GM23338 (cell line): ENCODE results near the gene ELL3. TPM values are rescaled to one million over a fixed set of nuclear protein-coding genes. Genes with fewer than 3 reads are reported as not detected.

Experiments
- ATAC-seq: fragments of 200-7000 bp; cut with Tn5 transposase; 3 replicates; pipeline ENCODE4 v1.9.1; 2020
- DNase-seq: peaks from one replicate; pipeline ENCODE4 v3.0.0-alpha.2; 2015; ENCODE audit warnings: low spot score
- H2AFZ ChIP-seq: fragments of 200-600 bp; sonication (generic); 2 replicates; pipeline ENCODE4 v1.8.0; 2016; ENCODE audit warnings: antibody characterized with exemption, mild to moderate bottlenecking, moderate library complexity
- H3F3A ChIP-seq: fragments of 200-600 bp; sonication (generic); replicated peaks from 2 replicates; pipeline ENCODE4 v1.8.0; 2017; ENCODE audit warnings: antibody characterized with exemption, mixed run types, low read depth
- H3K27ac ChIP-seq: fragments of 200-600 bp; sonication (generic); 2 replicates; pipeline ENCODE4 v1.6.1; 2016; ENCODE audit warnings: low read depth
- H3K27me3 ChIP-seq: fragments of 200-600 bp; sonication (generic); 2 replicates; pipeline ENCODE4 v1.8.0; 2016; ENCODE audit warnings: mild to moderate bottlenecking, mixed run types, moderate library complexity; ENCODE audit not compliant: insufficient read depth
- H3K36me3 ChIP-seq: fragments of 200-600 bp; sonication (generic); 2 replicates; pipeline ENCODE4 v1.8.0; 2016; ENCODE audit warnings: mild to moderate bottlenecking; ENCODE audit not compliant: insufficient read depth
- H3K4me1 ChIP-seq: fragments of 200-600 bp; sonication (generic); 2 replicates; pipeline ENCODE4 v1.8.0; 2016; ENCODE audit warnings: mild to moderate bottlenecking, moderate library complexity; ENCODE audit not compliant: insufficient read depth
- H3K4me2 ChIP-seq: fragments of 200-600 bp; sonication (generic); 2 replicates; pipeline ENCODE4 v1.7.1; 2017; ENCODE audit warnings: mixed run types
- H3K4me3 ChIP-seq: fragments of 200-600 bp; sonication (generic); 2 replicates; pipeline ENCODE4 v1.6.1; 2016; ENCODE audit warnings: mixed run types
- H3K79me2 ChIP-seq: fragments of 200-600 bp; sonication (generic); replicated peaks from 2 replicates; pipeline ENCODE4 v1.8.0; 2017; ENCODE audit warnings: mild to moderate bottlenecking; ENCODE audit not compliant: insufficient read depth
- H3K9me2 ChIP-seq: fragments of 200-600 bp; sonication (generic); 2 replicates; pipeline ENCODE4 v1.8.0; 2017; ENCODE audit not compliant: insufficient read depth
- H4K20me1 ChIP-seq: fragments of 200-600 bp; sonication (generic); replicated peaks from 2 replicates; pipeline ENCODE4 v1.8.0; 2017; ENCODE audit warnings: mild to moderate bottlenecking; ENCODE audit not compliant: insufficient read depth
- H3K27ac Mint-ChIP-seq: 2 replicates; pipeline ENCODE4 v1.8.0; 2020; ENCODE audit warnings: inconsistent platforms, mild to moderate bottlenecking, moderate library complexity, mixed read lengths
- H3K27me3 Mint-ChIP-seq: 3 replicates; pipeline ENCODE4 v1.8.0; 2022; ENCODE audit warnings: low read depth, mild to moderate bottlenecking, moderate library complexity, mixed read lengths, inconsistent platforms; ENCODE audit not compliant: insufficient read depth, poor library complexity
- H3K36me3 Mint-ChIP-seq: 3 replicates; pipeline ENCODE4 v1.8.0; 2021; ENCODE audit warnings: low read depth, mild to moderate bottlenecking, inconsistent platforms, moderate library complexity, mixed read lengths
- H3K4me1 Mint-ChIP-seq: 3 replicates; pipeline ENCODE4 v1.8.0; 2020; ENCODE audit warnings: mild to moderate bottlenecking, inconsistent platforms, mixed read lengths
- H3K4me3 Mint-ChIP-seq: 3 replicates; pipeline ENCODE4 v1.8.0; 2021; ENCODE audit warnings: moderate library complexity, mild to moderate bottlenecking, inconsistent platforms, mixed read lengths
- H3K9me3 Mint-ChIP-seq: 3 replicates; pipeline ENCODE4 v1.8.0; 2020; ENCODE audit warnings: moderate library complexity, mild to moderate bottlenecking, inconsistent platforms, mixed read lengths
- CREB1 ChIP-seq: fragments of 250-450 bp; sonication (Bioruptor Pico); IDR thresholded peaks from 2 replicates; pipeline ENCODE4 v1.5.0; 2020; ENCODE audit warnings: low read depth, mild to moderate bottlenecking, moderate library complexity
- ETS1 ChIP-seq: IDR thresholded peaks from 2 replicates; pipeline ENCODE4 v1.6.1; 2016; ENCODE audit warnings: antibody characterized with exemption
- EZH2 ChIP-seq: fragments of 200-600 bp; sonication (generic); IDR thresholded peaks from one replicate; pipeline ENCODE4 v1.8.0; 2017; ENCODE audit warnings: antibody characterized with exemption, mild to moderate bottlenecking, low read depth; ENCODE audit not compliant: unreplicated experiment
- EZH2phosphoT487 ChIP-seq: fragments of 200-600 bp; sonication (generic); IDR thresholded peaks from one replicate; pipeline ENCODE4 v1.8.1; 2018; ENCODE audit warnings: antibody characterized with exemption; ENCODE audit not compliant: unreplicated experiment
- JUNB ChIP-seq: IDR thresholded peaks from one replicate; pipeline ENCODE4 v1.6.1; 2016; ENCODE audit warnings: antibody characterized with exemption; ENCODE audit not compliant: unreplicated experiment
- NANOG ChIP-seq: IDR thresholded peaks from 2 replicates; pipeline ENCODE4 v1.6.1; 2016; ENCODE audit warnings: antibody characterized with exemption, borderline replicate concordance
- REST ChIP-seq: IDR thresholded peaks from one replicate; pipeline ENCODE4 v1.6.1; 2018; ENCODE audit warnings: antibody characterized with exemption; ENCODE audit not compliant: unreplicated experiment
- STAT1 ChIP-seq: IDR thresholded peaks from one replicate; pipeline ENCODE4 v1.6.1; 2016; ENCODE audit warnings: antibody characterized with exemption; ENCODE audit not compliant: unreplicated experiment
- ZNF114 ChIP-seq: fragments of 250-450 bp; sonication (Bioruptor Pico); IDR thresholded peaks from 2 replicates; pipeline ENCODE4 v1.5.0; 2020; ENCODE audit warnings: mild to moderate bottlenecking, moderate library complexity
- ZNF331 ChIP-seq: fragments of 250-450 bp; sonication (Bioruptor Pico); IDR thresholded peaks from 2 replicates; pipeline ENCODE4 v1.5.0; 2020; ENCODE audit warnings: low read depth, mild to moderate bottlenecking, moderate library complexity
- polyA plus RNA-seq: library from polyadenylated mRNA; unstranded; fragments of >200 nt; fragmentation: Nextera tagmentation; extraction: Ambion mirVana; gene quantifications from 2 replicates; pipeline ENCODE4 v1.2.1, GENCODE V29; 2016
- total RNA-seq: library from RNA; depleted of rRNA; stranded (reverse); fragments of >200 nt; shearing (Covaris generic); gene quantifications from 2 replicates; pipeline ENCODE4 v1.2.3, GENCODE V29; 2014
- TF ChIP-seq, protein P1 (sequence below), 2 experiments: fragments of 200-600 bp in 1 of 2; sonication (generic) in 1 of 2; conservative IDR thresholded peaks; 2 replicates each; pipeline versions ENCODE4 v1.5.1 to v1.6.1; 2016 to 2017; ENCODE audit warnings: antibody characterized with exemption in 2 of 2, low read depth in 2 of 2, mild to moderate bottlenecking in 2 of 2, moderate library complexity in 1 of 2
- TF ChIP-seq, protein P2 (sequence below): fragments of 250-450 bp; sonication (Bioruptor Pico); IDR thresholded peaks from 2 replicates; pipeline ENCODE4 v1.5.0; 2020; ENCODE audit warnings: mild to moderate bottlenecking, moderate library complexity

Gene ELL3
- total and polyA plus RNA-seq, 2 experiments from 2014 or later: 13.6 to 14.2 TPM

DNA sequence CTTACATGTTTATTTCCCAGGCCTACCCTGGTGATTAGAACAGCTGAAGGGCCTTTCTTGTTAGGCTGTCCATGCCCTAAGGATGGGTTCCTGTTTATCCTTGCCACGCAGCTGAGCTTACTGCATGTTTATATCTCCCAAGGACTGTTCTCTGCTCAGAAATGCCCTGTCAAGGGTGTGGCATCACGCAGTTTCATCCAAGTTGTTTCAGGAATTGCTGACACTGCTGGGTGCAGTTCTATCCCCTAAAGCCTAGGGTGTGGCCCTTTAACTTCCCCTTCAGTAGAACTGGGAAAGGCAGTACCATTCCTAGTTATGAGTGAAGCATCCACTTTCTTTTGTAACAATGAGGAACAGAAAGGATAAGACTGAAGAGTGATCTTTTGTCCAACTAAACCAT is 5.0 kb downstream of the ELL3 start:
- no peak overlapping the region for H2AFZ ChIP-seq
- H3K27me3 ChIP-seq: no peaks in the 10 kb centered on the region
- no peak overlapping the region for H3K27ac ChIP-seq
- no peaks in the 10 kb centered on the region for H3K9me3 Mint-ChIP-seq
- H3K36me3 ChIP-seq: peaks cover 56% of the 10 kb centered on the region
- H3F3A ChIP-seq: peaks cover 74% of the 10 kb centered on the region
- peaks cover 11% of the 10 kb centered on the region for H3K4me1 ChIP-seq
- no peaks in the 10 kb centered on the region for H3K79me2 ChIP-seq
- H3K27ac Mint-ChIP-seq: no peak overlapping the region
- peaks cover 71% of the 10 kb centered on the region for H3K36me3 Mint-ChIP-seq
- DNase-seq (no peak), ATAC-seq (no peak)
- H3K4me1 Mint-ChIP-seq: peaks cover 17% of the 10 kb centered on the region
- H3K9me2 ChIP-seq: no peaks in the 10 kb centered on the region
- H3K27me3 Mint-ChIP-seq: peaks cover 9% of the 10 kb centered on the region
- no peak overlapping the region for H3K4me3 Mint-ChIP-seq
- no peak overlapping the region for H3K4me2 ChIP-seq
- H4K20me1 ChIP-seq: peaks cover 38% of the 10 kb centered on the region
- TF ChIP-seq EZH2 (no peak), EZH2phosphoT487 (no peak), ZNF331 (no peak), ZNF114 (CRISPR knock-in tag) (no peak), REST (no peak), ETS1 (no peak), JUNB (no peak), NANOG (no peak), STAT1 (no peak), CREB1 (CRISPR knock-in tag) (no peak)
- TF ChIP-seq, protein P1, sequence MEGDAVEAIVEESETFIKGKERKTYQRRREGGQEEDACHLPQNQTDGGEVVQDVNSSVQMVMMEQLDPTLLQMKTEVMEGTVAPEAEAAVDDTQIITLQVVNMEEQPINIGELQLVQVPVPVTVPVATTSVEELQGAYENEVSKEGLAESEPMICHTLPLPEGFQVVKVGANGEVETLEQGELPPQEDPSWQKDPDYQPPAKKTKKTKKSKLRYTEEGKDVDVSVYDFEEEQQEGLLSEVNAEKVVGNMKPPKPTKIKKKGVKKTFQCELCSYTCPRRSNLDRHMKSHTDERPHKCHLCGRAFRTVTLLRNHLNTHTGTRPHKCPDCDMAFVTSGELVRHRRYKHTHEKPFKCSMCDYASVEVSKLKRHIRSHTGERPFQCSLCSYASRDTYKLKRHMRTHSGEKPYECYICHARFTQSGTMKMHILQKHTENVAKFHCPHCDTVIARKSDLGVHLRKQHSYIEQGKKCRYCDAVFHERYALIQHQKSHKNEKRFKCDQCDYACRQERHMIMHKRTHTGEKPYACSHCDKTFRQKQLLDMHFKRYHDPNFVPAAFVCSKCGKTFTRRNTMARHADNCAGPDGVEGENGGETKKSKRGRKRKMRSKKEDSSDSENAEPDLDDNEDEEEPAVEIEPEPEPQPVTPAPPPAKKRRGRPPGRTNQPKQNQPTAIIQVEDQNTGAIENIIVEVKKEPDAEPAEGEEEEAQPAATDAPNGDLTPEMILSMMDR (conservative IDR thresholded peaks at IDR 0.05; ENCODE audit: low read depth in 2 of 2): no peak
- TF ChIP-seq, protein P2, sequence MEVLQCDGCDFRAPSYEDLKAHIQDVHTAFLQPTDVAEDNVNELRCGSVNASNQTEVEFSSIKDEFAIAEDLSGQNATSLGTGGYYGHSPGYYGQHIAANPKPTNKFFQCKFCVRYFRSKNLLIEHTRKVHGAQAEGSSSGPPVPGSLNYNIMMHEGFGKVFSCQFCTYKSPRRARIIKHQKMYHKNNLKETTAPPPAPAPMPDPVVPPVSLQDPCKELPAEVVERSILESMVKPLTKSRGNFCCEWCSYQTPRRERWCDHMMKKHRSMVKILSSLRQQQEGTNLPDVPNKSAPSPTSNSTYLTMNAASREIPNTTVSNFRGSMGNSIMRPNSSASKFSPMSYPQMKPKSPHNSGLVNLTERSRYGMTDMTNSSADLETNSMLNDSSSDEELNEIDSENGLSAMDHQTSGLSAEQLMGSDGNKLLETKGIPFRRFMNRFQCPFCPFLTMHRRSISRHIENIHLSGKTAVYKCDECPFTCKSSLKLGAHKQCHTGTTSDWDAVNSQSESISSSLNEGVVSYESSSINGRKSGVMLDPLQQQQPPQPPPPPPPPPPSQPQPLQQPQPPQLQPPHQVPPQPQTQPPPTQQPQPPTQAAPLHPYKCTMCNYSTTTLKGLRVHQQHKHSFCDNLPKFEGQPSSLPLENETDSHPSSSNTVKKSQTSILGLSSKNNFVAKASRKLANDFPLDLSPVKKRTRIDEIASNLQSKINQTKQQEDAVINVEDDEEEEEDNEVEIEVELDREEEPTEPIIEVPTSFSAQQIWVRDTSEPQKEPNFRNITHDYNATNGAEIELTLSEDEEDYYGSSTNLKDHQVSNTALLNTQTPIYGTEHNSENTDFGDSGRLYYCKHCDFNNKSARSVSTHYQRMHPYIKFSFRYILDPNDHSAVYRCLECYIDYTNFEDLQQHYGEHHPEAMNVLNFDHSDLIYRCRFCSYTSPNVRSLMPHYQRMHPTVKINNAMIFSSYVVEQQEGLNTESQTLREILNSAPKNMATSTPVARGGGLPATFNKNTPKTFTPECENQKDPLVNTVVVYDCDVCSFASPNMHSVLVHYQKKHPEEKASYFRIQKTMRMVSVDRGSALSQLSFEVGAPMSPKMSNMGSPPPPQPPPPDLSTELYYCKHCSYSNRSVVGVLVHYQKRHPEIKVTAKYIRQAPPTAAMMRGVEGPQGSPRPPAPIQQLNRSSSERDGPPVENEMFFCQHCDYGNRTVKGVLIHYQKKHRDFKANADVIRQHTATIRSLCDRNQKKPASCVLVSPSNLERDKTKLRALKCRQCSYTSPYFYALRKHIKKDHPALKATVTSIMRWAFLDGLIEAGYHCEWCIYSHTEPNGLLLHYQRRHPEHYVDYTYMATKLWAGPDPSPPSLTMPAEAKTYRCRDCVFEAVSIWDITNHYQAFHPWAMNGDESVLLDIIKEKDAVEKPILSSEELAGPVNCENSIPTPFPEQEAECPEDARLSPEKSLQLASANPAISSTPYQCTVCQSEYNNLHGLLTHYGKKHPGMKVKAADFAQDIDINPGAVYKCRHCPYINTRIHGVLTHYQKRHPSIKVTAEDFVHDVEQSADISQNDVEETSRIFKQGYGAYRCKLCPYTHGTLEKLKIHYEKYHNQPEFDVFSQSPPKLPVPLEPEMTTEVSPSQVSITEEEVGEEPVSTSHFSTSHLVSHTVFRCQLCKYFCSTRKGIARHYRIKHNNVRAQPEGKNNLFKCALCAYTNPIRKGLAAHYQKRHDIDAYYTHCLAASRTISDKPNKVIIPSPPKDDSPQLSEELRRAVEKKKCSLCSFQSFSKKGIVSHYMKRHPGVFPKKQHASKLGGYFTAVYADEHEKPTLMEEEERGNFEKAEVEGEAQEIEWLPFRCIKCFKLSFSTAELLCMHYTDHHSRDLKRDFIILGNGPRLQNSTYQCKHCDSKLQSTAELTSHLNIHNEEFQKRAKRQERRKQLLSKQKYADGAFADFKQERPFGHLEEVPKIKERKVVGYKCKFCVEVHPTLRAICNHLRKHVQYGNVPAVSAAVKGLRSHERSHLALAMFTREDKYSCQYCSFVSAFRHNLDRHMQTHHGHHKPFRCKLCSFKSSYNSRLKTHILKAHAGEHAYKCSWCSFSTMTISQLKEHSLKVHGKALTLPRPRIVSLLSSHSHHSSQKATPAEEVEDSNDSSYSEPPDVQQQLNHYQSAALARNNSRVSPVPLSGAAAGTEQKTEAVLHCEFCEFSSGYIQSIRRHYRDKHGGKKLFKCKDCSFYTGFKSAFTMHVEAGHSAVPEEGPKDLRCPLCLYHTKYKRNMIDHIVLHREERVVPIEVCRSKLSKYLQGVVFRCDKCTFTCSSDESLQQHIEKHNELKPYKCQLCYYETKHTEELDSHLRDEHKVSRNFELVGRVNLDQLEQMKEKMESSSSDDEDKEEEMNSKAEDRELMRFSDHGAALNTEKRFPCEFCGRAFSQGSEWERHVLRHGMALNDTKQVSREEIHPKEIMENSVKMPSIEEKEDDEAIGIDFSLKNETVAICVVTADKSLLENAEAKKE (CRISPR knock-in tag): no peak
- no peak overlapping the region for H3K4me3 ChIP-seq
